ENCODE data around the gene ARSD. TPM values are rescaled to one million over a fixed set of nuclear protein-coding genes. Genes with fewer than 3 reads are reported as not detected.

ARSD gene
- total RNA-seq, 1 donor from 2014 or later: 39.8 TPM

Other genes with a start within 250 kb of the ARSD start
- gene CD99, start 238.0 kb downstream of the ARSD start, total RNA-seq: 194 and 216 TPM in 2 replicates
- under 0.01 TPM in 1 of 2 replicates, not detected in the other for gene XG, start 177.3 kb downstream of the ARSD start, total RNA-seq
- gene GYG2, start 100.4 kb downstream of the ARSD start, total RNA-seq: 0.23 and 0.68 TPM in 2 replicates
- not detected in 2 replicates for gene ARSH, start 77.2 kb upstream of the ARSD start, total RNA-seq
- gene ARSF, start 112.1 kb upstream of the ARSD start, total RNA-seq: not detected in 2 replicates

Data from dermis blood vessel endothelial cell (primary cell).